Activated T-helper 9 cell treated with anti-CD3 and anti-CD28 coated beads, Interleukin-2, amount 50 U/mL, for 16 hours (primary cell): ENCODE measurements around the gene MARCHF9.
"Not testable (repeated sequence)": the region's sequence is repeated elsewhere in the genome, so short reads cannot be mapped to it uniquely, and the experiment has no call there.

Experiments used
- DNase-seq: peaks from one replicate; pipeline ENCODE4 v3.0.0-alpha.2; 2020; ENCODE audit warnings: low read depth

Gene MARCHF9

GRCh38 chr12:57754411-57755193 lies at the start of gene MARCHF9:
MARCHF9 (plus strand) TSS chr12:57755103; CDS start chr12:57755529, 426 bp downstream.
- DNase-seq, result peak; percentile 78

GRCh38 chr12:57707250-57707649 lies 47.7 kb upstream of the MARCHF9 start:
- no peak for DNase-seq

GRCh38 chr12:57708296-57708695 lies 46.6 kb upstream of the MARCHF9 start:
- no peak for DNase-seq

GRCh38 chr12:57712701-57713100 lies 42.2 kb upstream of the MARCHF9 start:
- DNase-seq, result no peak

GRCh38 chr12:57713209-57713608 lies 41.7 kb upstream of the MARCHF9 start:
- no peak for DNase-seq

- DNase-seq, result not testable (repeated sequence)
These were observed 39.7 kb upstream of the MARCHF9 start for GRCh38 chr12:57715036-57715748.

- no peak for DNase-seq
These were observed 39.1 kb upstream of the MARCHF9 start for GRCh38 chr12:57715786-57716185.

GRCh38 chr12:57716305-57716704 lies 38.6 kb upstream of the MARCHF9 start:
- no peak for DNase-seq

GRCh38 chr12:57717131-57717530 lies 37.8 kb upstream of the MARCHF9 start:
- DNase-seq, result no peak

- DNase-seq, result no peak
These were observed 36.9 kb upstream of the MARCHF9 start for GRCh38 chr12:57717846-57718640.

- no peak for DNase-seq
These were observed 36.0 kb upstream of the MARCHF9 start for GRCh38 chr12:57718641-57719528.

- no peak for DNase-seq
These were observed 34.9 kb upstream of the MARCHF9 start for GRCh38 chr12:57719777-57720605.

- no peak for DNase-seq
These were observed 34.0 kb upstream of the MARCHF9 start for GRCh38 chr12:57720606-57721595.

- DNase-seq, result not testable (repeated sequence)
These were observed 32.9 kb upstream of the MARCHF9 start for GRCh38 chr12:57721846-57722608.

GRCh38 chr12:57722716-57723629 lies 31.9 kb upstream of the MARCHF9 start:
- DNase-seq, result no peak

GRCh38 chr12:57723630-57723962 lies 31.3 kb upstream of the MARCHF9 start:
- DNase-seq, result no peak
